KG1 (cell line): ENCODE data around the gene CA10.

ENCODE experiments used
- DNase-seq: peaks from one replicate; lab custom pipeline; 2025; lab: John Stamatoyannopoulos, UW

The CA10 gene

DNA sequence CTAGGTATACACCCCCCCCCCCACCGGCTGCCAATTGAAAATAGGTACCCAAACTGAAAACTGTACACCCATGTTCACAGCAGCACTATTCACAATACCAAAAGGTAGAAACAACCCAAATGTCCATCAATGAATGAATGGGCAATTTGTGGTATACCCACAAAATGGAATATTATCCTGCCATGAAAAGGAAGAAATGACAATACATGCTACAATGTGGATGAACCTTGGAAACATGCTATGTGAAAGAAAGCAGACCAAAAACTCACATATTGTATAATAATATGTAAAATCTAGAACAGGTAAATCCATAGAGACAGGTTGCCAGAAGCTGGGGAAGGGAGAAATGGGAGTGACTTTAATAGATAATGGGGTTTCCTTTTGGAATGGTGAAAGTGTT, 480.6 kb downstream of the CA10 start:
- no peak for DNase-seq

DNA sequence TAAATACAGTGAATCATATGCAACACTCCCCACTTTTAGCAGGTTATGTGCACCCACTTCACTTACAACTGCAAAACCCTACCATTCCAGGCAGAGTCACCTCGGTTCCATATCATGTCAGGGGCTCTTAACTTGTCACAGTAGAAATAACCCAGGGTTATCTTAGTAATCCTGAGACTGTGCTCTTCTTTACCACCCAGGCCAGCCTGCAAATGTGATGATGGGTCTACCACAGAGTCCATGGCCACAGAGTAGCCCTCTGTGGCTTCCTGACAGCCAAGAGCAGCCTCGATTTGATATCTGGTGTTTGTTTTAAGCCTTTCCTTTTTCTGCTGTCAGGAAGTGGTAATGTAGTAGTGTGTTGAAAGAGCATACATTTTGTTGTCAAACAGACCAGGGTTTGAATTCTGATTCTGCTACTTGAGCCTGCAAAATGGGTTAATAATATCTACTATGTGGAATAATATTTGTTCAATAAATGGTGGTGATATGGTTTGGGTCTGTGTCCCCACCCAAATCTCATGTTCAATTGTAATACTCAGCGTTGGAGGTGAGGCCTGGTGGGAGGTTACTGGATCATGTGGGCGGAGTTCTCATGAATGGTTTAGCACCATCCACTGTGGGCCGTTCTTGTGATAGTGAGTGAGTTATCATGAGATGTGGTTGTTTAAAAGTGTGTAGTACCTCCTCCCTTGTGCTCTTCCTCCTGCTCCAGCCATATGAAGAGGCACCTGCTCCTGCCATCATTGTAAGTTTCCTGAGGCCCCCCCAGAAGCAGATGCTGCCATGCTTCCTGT, 481.6 kb downstream of the CA10 start:
- DNase-seq, result no peak

DNA sequence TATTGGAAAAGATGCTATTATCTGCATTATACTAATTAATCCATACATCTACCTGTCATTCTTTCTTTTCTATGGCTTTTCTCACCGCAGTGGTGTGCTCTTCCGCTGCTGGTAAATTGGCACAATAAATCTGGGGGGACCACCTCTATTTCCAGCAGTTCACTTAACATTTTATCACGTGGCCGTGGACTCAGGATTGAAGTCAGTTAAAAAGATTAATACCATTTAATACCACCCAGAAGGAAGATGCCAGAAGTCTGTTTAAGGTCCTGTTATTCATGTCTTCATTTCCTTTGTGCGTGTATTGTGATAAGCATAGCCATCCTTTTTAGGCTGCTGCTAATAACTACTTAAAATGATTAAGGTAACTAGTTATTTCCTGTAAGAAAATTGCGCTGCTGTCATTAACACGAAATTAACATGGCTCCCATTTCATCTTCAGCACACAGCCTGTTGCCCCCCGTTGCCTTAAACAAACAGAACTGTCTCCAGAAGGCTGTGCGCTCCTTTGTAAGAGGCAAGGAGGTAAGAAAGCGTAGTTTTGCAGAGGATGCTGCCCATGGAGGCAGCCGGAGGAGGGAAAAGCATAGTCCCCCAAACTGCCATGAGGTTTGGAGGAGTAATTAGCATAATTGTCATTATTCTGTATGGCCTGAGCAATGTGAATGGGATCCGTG, 483.8 kb downstream of the CA10 start:
- no peak for DNase-seq

DNA sequence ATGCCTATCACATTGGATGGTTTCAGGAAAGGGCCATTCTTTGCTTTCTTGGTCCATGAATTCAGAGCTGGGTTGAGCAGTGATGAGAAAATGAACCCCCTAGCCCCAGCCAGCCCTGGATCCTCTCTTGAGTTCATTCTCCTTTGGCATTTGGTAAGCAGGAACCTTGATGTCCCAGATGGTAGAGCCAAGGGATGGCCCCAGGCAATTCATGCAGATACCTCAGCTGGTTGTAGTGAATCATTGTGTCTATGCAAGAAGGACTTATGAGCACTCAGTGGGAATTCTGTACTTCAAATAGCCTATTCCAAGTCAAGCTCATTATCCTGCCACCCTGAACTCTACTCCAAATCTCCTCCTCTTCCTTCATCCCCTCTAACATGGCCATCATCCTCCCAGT, 485.4 kb downstream of the CA10 start:
- DNase-seq, result no peak

DNA sequence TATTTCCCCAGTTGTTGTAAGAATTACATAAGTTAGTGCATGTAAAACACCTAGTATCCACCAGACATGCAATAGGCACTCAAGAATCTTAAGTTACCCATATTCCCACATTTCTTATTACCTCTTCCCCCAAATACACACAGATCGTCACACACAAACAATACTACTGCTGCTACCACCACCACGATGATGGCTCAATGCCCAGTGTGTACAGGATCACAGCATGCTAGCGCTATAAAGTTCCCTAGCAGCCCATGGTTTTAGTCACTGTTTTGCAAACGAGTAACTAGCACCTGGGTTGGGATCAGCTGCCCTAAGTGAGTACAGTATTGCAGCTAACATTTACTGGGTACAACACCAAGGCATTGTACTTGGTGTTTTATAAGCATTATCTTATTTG, 486.4 kb downstream of the CA10 start:
- no peak for DNase-seq

DNA sequence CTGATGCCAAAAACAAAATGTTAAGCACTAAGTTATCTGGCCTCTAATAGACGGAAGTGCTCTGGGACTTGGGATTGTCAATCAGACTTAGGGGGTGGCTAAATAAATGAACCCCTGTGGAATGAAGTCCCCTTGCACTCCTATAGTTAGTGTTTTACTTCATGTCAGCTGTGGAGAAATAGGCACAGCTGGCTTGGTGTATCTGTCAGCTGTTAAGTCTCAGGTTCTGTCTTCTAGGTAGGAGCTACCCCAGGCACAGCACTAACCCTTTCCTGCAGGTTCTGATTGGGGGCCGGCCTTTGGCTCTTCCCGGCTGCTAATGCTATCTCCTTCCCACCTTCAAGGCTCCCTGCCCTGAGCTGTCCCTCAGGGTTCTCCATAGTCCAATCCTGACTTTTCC, 487.6 kb downstream of the CA10 start:
- no peak for DNase-seq

DNA sequence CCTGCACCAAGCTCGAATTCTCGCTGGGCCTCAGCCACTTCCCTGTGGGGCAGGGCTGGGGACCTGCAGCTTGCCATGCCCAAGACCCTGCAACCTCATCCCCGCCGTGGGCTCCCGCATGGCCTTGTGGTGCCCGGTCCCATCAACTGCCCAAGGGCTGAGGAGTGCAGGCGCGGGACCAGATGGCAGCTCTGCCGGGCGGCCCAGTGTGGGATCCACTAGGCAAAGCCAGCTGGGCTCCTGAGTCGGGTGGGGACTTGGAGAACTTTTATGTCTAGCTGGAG, 489.6 kb downstream of the CA10 start:
- no peak for DNase-seq

DNA sequence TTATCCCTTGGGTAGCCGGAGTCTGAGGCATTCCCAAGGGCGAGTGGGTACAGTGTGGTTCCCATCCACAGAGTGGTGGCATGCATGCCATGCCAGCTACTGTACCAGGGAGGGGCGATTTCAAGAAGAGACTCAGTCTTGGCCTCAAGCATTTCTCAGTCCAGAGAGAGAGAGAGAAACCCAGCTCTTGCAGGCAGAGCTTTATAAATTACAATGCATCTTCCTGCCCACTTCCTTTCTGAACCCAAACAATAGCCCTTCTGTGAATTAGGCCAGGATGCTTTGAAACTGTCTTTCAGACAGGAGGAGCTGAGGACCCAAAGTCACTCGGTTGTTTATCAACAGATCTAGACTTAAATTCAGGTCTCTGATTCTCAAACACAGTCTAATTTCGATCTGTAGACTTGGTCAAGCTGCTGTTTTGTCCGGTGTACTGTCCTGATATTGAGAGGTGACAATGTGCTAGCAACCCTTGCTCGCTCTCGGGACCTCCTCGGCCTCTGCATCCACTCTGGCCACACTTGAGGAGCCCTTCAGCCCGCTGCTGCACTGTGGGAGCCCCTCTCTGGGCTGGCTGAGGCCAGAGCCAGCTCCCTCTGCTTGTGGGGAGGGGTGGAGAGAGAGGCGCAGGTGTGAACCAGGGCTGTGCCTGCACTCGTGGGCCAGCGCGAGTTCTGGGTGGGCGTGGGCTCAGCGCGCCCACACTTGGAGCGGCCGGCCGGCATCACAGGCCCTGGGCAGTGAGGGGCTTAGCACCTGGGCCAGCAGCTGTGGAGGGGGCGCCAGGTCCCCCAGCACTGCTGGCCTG, 490.2 kb downstream of the CA10 start:
- DNase-seq, result no peak

DNA sequence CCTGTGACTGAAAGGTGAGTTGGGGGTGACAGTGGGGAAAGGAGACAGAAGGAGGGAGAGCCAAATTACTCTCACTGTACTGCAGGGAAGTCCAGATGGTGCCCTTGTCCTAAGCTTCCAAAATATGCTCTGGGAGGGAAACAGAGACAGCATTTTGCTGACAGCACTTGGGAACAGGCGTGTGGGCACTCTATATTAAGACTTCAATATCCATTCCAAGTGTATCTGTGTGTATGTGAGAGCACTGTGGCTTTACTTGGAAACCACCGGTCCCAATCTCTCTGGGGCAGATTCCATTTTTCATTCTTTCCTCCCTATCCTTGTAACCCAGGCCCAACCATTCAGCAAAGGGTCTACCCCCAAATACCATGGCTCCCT, 490.8 kb downstream of the CA10 start:
- no peak for DNase-seq

DNA sequence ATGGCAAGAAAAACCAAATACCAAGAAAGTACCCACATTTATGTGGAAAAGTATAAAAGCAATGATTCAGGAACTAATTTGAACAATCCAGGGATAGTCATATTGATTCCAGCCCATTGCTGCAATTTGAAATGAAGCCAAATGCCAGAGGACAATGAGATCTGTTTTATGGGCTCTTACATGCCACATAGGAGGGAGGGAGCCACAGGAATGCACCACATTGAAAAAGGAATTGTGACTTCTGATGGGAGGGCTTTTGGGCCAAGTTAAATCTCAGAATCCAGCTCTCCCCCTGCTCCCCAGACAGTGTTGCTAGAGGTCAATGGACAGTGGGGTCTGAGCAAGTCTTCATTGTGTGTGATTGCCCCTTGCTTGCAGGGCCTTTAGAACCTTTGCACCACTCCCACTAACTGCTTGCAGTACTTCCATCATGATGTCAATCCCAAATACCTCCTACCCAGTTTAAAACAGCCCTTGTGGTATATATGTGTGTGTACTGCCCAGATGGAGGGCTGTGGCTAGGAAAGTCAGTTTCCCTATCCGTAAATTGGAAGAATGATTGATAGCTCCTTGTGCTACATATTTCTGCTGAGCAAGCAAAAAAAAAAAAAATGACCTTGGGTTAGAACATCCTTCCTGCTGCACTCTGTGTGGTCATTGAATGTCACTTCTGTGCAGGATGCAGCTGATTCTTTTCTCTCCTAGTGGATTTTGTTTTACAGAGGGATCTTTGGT, 491.4 kb downstream of the CA10 start:
- DNase-seq, result no peak

DNA sequence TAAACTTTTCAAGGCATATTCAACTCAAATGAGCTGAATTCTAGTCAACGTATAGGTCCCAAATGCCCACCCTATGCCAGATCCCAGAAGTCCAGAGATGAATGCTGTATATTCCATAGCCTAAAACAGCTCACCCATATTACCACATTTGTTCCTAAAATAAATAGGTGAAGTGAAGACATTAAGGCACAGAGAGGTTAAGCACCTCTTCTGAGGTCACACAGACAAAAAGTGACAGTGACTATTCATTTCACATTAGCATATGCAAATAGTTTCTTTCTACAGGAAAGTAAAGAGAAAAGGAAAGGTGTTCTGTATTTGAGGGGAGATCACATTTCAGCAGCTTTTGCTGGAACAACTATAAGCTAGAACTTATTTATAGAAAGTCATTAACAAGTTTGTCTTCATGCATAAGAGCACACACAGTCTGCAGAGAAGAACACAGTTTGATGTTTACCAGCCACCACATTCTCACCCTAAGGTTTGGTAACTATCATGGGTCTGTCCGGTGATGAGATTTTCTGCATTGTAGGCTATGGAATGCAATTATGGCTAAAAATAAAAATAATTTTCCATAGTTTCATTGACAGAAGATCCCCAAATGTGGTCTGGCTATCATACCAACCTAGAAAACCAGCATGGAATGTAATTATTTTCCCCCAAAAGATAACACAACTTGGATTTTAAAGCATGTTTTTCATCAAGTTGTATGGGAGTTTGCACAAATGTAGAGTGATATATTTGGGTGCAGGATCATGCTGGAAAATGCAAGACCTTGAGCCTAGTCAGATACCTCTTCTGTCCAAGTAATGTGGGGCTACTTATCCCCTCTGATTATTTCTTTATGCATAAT, 496.1 kb downstream of the CA10 start:
- no peak for DNase-seq

DNA sequence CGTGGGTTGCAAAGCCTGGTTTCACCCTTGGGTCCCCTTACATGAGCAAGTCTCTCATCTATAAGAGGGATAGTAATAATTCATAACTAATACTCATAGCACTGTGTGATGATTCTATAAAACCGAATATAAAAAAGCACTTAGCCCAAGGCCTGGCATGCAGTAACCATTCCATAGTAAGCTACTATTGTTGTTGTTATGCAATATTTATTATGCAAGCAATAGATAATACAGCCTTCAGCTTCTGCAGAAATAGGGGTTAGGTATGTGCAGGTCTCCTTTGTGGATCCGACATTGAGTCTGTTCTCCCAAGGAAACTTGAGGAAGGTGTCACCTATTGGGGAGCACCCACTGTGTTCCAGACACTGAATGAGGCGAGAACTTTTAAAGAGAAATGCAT, 497.1 kb downstream of the CA10 start:
- no peak for DNase-seq

DNA sequence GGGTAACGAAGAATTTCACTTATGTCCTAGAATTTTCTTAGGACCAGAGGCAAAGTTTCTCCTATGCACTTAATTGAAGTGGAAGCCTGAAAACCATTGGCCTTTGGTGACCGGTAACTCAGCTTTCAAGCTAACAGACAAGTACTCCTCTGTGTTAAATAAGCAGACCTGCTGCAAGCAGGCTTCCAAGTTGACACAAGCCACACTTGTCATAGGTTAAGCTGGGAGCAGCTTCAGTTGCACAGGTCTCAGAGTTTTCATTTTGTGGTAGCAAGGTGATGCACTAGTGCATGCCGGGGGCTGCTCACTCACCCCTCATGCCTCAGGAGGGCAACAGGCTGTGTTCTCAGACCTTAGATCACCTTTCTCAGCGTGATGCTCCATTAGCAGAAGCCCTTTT, 498.2 kb downstream of the CA10 start:
- no peak for DNase-seq

DNA sequence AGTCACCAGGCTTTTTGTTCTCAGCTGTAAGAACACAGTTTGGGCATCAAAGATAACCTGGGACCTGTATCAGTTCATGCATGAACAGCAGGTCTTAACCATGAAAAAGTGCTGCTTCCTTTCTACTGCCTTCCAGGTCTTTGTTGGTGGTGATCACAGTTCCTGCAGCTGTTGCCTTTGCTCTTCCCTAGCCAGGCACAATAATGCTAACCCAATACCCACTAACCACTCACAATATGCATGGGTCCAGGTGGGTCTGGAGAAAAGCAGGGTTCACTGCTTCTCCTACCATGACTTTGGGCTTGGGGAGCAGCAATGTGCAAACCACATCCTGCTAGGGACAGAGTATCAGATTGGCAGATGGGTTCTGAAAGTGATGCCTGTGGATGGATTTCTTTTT, 501.3 kb downstream of the CA10 start:
- no peak for DNase-seq

DNA sequence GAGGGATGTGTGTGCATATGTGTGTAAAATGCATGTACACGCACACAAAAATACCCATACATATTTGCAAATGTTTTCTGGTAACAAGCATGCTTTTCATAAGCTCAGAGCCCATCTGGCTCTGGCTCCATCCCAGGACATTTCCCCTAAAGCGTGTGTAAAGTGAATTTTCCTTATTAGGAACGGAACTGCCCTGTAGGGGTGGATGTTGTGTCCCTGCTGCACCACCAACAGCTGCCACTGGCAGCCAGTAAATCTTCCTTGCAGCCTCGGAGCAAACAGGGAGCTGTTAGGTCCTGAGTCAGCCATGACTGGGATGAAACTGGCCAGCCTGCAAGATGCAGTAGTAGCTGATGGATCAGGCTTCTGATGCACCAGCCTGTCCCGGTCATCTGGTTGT, 504.6 kb downstream of the CA10 start:
- DNase-seq, result no peak

DNA sequence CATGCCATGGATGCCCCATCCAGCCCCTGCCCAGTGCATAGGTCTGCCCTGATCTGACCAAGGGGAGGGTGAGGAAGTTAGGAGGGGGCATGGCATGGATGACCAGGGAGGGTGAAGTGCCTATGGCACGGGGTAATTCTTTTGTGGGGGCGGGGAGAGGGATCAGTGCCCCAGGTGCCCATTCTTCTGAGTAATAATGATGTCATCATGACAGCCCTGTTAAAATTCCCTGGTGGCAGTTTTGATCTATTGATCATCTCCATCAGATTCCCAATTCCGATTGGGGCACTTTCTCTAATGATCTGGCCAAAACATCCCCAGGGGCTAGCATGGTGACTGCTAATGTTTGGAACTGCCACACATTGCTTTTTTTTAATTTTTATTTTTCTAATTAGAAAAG, 506.0 kb downstream of the CA10 start:
- no peak for DNase-seq

DNA sequence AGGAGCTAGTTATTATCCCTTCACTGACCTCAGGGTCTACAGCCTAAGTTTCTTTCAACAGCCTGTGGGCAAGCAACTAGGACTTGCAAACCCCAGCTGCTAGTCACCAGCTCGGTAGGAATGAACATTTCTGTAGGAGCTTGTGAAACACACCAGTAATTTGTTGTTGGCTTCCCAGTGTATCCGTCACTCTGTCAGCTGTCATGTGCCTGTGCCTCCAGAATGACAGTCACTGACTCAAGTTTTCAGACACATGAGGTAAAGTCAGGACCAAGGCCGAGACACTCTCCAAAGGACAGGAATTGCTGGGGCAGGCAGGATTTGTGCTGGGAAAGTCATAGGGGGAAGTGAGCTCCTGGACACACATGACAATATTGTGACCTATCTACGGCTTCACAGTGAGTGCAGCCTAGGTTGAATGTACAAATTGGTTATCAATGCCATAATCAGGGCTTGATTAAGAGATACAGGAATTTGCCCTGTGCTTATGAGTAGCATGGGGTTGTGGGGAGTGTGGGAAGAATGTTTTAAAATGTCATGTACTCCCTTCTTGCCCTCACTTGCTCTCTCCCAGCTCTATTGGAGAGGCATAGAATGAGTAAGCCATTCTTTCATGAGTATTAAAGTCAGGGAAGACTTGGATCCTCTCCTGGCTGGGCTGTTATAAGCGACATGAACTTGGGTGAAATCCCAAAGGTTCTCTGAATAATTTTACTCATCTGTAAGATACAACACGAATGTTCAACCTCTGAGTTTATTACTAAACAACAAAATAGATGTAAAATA, 506.8 kb downstream of the CA10 start:
- no peak for DNase-seq

DNA sequence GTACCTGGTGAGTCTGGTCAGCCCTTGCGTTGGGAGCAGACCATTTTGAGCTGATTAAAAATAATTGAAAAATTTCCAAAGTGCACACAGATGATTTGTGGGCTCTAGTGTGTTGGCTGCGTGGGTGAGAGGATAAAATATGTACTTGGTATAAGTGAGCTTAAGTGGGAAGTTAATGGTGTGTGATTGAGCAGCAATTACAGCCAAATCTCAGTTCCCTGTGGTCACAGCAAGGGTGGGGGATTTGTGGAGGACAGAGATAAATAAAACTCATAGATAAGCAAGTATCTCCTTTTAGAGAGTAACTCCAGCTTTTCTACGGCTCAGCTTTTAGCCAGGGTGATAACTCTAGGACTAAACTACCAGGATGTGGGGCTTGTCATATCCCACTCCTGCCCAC, 507.7 kb downstream of the CA10 start:
- no peak for DNase-seq

DNA sequence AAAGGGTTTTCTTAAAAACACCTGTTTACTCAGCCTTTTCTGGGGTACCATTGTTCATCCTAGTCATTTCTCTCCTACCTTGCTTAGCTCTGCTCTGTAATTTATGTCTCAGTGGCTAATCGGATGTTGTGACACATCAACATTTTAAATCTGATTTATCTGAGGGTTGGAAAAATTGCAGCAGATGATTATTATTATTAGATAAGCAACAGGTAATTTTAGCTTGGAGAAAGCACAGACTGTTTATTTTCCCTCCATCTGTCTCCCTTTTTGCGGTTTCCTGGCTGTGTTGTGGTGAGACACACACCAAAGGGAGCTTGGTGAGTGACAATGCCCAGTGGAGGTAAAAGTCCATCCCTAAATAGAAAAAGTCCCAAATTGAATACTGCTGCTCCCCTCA, 508.3 kb downstream of the CA10 start:
- no peak for DNase-seq

DNA sequence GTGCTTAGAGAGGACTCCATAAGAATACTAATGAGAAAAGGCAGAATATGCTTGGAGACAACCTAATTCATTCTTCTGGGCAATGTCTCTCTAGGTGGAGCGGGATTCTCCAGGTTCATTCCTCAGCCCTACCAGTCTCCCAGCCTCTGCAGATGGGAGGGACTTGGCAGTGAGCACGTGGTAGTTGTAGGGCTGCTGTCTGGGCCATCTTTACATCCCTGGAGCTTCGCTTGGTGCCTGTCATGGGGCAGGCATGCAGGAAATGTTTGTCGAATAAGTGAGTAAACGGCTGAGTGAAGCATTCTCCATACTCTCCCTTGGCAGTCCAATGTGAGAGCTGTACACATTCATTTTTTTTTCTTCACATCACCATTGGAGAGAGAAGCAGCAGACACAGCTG, 510.7 kb downstream of the CA10 start:
- no peak for DNase-seq

DNA sequence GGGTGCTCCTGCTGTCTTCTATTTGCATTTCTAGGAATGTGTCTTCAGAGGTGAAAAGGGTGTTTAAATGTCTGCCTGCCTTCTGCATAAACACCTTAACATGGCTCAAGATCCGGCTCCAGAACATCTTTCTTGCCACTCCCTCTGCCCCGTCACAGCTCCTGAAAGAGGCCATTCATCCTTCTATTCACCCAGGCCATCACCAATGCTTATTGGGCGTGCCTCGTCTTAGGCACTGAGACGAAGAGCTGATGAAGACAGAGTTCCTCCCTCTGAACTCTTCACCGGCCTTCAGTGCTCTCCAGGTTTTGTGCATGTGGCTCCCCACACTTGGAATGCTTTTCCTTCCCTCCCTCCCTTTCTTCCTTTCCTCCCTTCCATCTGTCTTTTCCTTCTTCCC, 511.4 kb downstream of the CA10 start:
- DNase-seq, result no peak
